HT1080 (cell line): Measurements from ENCODE around the gene ATP5ME. TPM values are rescaled to one million over a fixed set of nuclear protein-coding genes. Genes with fewer than 3 reads are reported as not detected.
"Not testable (repeated sequence)": the region's sequence is repeated elsewhere in the genome, so short reads cannot be mapped to it uniquely, and the experiment has no call there.

Experiments used
- DNase-seq: peaks from one replicate; pipeline ENCODE4 v3.0.0-alpha.2; 2015; ENCODE audit warnings: low read depth
- total RNA-seq: library from RNA; depleted of rRNA; stranded (reverse); fragments of >200 nt; shearing (Covaris generic); gene quantifications from 2 replicates; pipeline ENCODE4 v1.2.3, GENCODE V29; 2014

ATP5ME gene
- total RNA-seq, 1 experiment from 2014 or later, result 214 TPM

GRCh38 chr4:669806-670559 lies 4.1 kb downstream of the ATP5ME start:
- not testable (repeated sequence) for DNase-seq

- DNase-seq, result not testable (repeated sequence)
Measured at GRCh38 chr4:668219-668618, 5.9 kb downstream of the ATP5ME start.

GRCh38 chr4:667545-667925 lies 6.5 kb downstream of the ATP5ME start:
- DNase-seq, result no peak

GRCh38 chr4:666822-667544 lies 7.1 kb downstream of the ATP5ME start:
- no peak for DNase-seq

- DNase-seq, result no peak
Measured at GRCh38 chr4:666436-666810, 7.7 kb downstream of the ATP5ME start.

GRCh38 chr4:665751-666435 lies 8.2 kb downstream of the ATP5ME start:
- DNase-seq, result no peak

GRCh38 chr4:665381-665750 lies 8.7 kb downstream of the ATP5ME start:
- no peak for DNase-seq

- DNase-seq, result no peak
Measured at GRCh38 chr4:664713-665231, 9.3 kb downstream of the ATP5ME start.

- no peak for DNase-seq
Measured at GRCh38 chr4:663438-664428, 10.3 kb downstream of the ATP5ME start.

GRCh38 chr4:663046-663437 lies 11.0 kb downstream of the ATP5ME start:
- DNase-seq, result no peak

- DNase-seq, result no peak
Measured at GRCh38 chr4:661881-662761, 12.0 kb downstream of the ATP5ME start.

- no peak for DNase-seq
Measured at GRCh38 chr4:661231-661630, 12.8 kb downstream of the ATP5ME start.

GRCh38 chr4:660401-660800 lies 13.7 kb downstream of the ATP5ME start:
- DNase-seq, result no peak

GRCh38 chr4:659851-660250 lies 14.2 kb downstream of the ATP5ME start:
- DNase-seq, result no peak

GRCh38 chr4:658681-659667 lies 15.1 kb downstream of the ATP5ME start:
- DNase-seq, result no peak

- no peak for DNase-seq
Measured at GRCh38 chr4:657834-658667, 16.0 kb downstream of the ATP5ME start.

GRCh38 chr4:657338-657833 lies 16.7 kb downstream of the ATP5ME start:
- no peak for DNase-seq
